IMR-90 (cell line): Measurements from ENCODE around the gene DVL2. TPM values are rescaled to one million over a fixed set of nuclear protein-coding genes. Genes with fewer than 3 reads are reported as not detected.

ENCODE experiments used
- ATAC-seq: fragments of 200-7000 bp; cut with Tn5 transposase; 2 replicates; pipeline ENCODE4 v1.9.1; 2020; ENCODE audit warnings: low read depth, mild to moderate bottlenecking, moderate library complexity
- BruUV-seq: library from RNA; stranded (reverse); fragments of 400-500 nt; replicated peaks from 2 replicates; lab custom pipeline; 2021; lab: Mats Ljungman, UMichigan
- CTCF ChIA-PET: fragments of 300-600 bp; formaldehyde crosslinking; extraction: SDS; loops from one replicate; lab custom pipeline; 2021; ENCODE audit warnings: antibody characterized with exemption; lab: Yijun Ruan, JAX
- POLR2A ChIA-PET: fragments of 300-600 bp; sonication (Branson Sonifier 250); formaldehyde crosslinking; loops from one replicate; lab custom pipeline; 2022; ENCODE audit warnings: antibody characterized with exemption; ENCODE audit not compliant: unreplicated experiment; lab: Charles Lee
- DNase-seq: peaks from one replicate; pipeline ENCODE4 v3.0.0; 2013
- H2AFZ ChIP-seq: replicated peaks from 2 replicates; pipeline ENCODE3; 2013; ENCODE audit warnings: low read length, mild to moderate bottlenecking; ENCODE audit not compliant: poor library complexity
- H2AK5ac ChIP-seq: 2 replicates; pipeline ENCODE4 v1.6.1; 2013; ENCODE audit warnings: low read depth, low read length, inconsistent platforms
- H2AK9ac ChIP-seq: replicated peaks from 2 replicates; pipeline ENCODE3; 2013; ENCODE audit warnings: mild to moderate bottlenecking, low read depth, low read length, moderate library complexity; ENCODE audit not compliant: poor library complexity
- H2BK120ac ChIP-seq: 2 replicates; pipeline ENCODE4 v1.6.1; 2013; ENCODE audit warnings: low read depth, low read length, inconsistent platforms
- H2BK15ac ChIP-seq: 3 replicates; pipeline ENCODE4 v1.6.1; 2013; ENCODE audit warnings: low read depth, low read length, inconsistent platforms
- H2BK20ac ChIP-seq: 2 replicates; pipeline ENCODE4 v1.6.1; 2013; ENCODE audit warnings: low read depth, mild to moderate bottlenecking, inconsistent platforms, low read length, moderate library complexity
- H2BK5ac ChIP-seq: 2 replicates; pipeline ENCODE4 v1.6.1; 2013; ENCODE audit warnings: mild to moderate bottlenecking, low read depth, low read length, inconsistent platforms; ENCODE audit not compliant: poor library complexity, severe bottlenecking
- H3K14ac ChIP-seq: replicated peaks from 2 replicates; pipeline ENCODE4 v1.6.1; 2013; ENCODE audit warnings: low read depth, low read length, inconsistent platforms
- H3K18ac ChIP-seq: 2 replicates; pipeline ENCODE4 v1.6.1; 2013; ENCODE audit warnings: low read depth, low read length, control low read depth
- H3K23ac ChIP-seq: 2 replicates; pipeline ENCODE4 v1.6.1; 2013; ENCODE audit warnings: low read depth, low read length, inconsistent platforms
- H3K27ac ChIP-seq: 2 replicates; pipeline ENCODE4 v1.5.1; 2013; ENCODE audit warnings: mild to moderate bottlenecking, control low read depth, low read length; ENCODE audit not compliant: insufficient read depth
- H3K27me3 ChIP-seq: 2 replicates; pipeline ENCODE4 v1.6.1; 2013; ENCODE audit warnings: low read length; ENCODE audit not compliant: control insufficient read depth, insufficient read depth
- H3K36me3 ChIP-seq: 2 replicates; pipeline ENCODE4 v1.6.1; 2013; ENCODE audit warnings: low read length, mixed read lengths; ENCODE audit not compliant: control insufficient read depth, insufficient read depth
- H3K4ac ChIP-seq: 2 replicates; pipeline ENCODE4 v1.6.1; 2013; ENCODE audit warnings: low read depth, low read length, inconsistent platforms
- H3K4me1 ChIP-seq: 2 replicates; pipeline ENCODE4 v1.6.1; 2013; ENCODE audit warnings: low read length, mixed read lengths; ENCODE audit not compliant: control insufficient read depth, insufficient read depth
- H3K4me2 ChIP-seq: 2 replicates; pipeline ENCODE4 v1.6.1; 2013; ENCODE audit warnings: low read depth, mild to moderate bottlenecking, control low read depth, low read length, moderate library complexity
- H3K4me3 ChIP-seq: 2 replicates; pipeline ENCODE4 v1.5.1; 2013; ENCODE audit warnings: low read depth, mild to moderate bottlenecking, control low read depth, low read length, moderate library complexity; ENCODE audit not compliant: insufficient read depth
- H3K56ac ChIP-seq: 2 replicates; pipeline ENCODE4 v1.6.1; 2013; ENCODE audit warnings: low read length, inconsistent platforms; ENCODE audit not compliant: insufficient read depth; ENCODE audit errors: extremely low read depth
- H3K79me1 ChIP-seq, 2 experiments: 2 replicates each; pipeline ENCODE4 v1.6.1; 2013; ENCODE audit warnings: low read length in 2 of 2, inconsistent platforms in 1 of 2, low read depth in 1 of 2
- H3K9ac ChIP-seq: 2 replicates; pipeline ENCODE4 v1.6.1; 2013; ENCODE audit warnings: low read depth, low read length, control low read depth
- H3K9me1 ChIP-seq: 2 replicates; pipeline ENCODE4 v1.6.1; 2013; ENCODE audit warnings: low read length, inconsistent platforms; ENCODE audit not compliant: insufficient read depth
- H3K9me3 ChIP-seq: 2 replicates; pipeline ENCODE4 v1.6.1; 2013; ENCODE audit warnings: low read length; ENCODE audit not compliant: control insufficient read depth, insufficient read depth
- H4K20me1 ChIP-seq: 2 replicates; pipeline ENCODE4 v1.6.1; 2013; ENCODE audit warnings: low read length, inconsistent platforms; ENCODE audit not compliant: insufficient read depth
- H4K5ac ChIP-seq: 2 replicates; pipeline ENCODE4 v1.6.1; 2013; ENCODE audit warnings: mild to moderate bottlenecking, low read depth, low read length, control low read depth
- H4K8ac ChIP-seq, 2 experiments: 2 replicates each; pipeline ENCODE4 v1.6.1; 2013; ENCODE audit warnings: low read depth in 2 of 2, low read length in 2 of 2, control low read depth in 1 of 2, inconsistent platforms in 1 of 2
- H4K91ac ChIP-seq: 2 replicates; pipeline ENCODE4 v1.6.1; 2013; ENCODE audit warnings: low read depth, low read length, inconsistent platforms; ENCODE audit not compliant: insufficient read depth
- CEBPB ChIP-seq: IDR thresholded peaks from 2 replicates; pipeline ENCODE4 v1.6.1; 2012; ENCODE audit warnings: low read depth, low read length, improper control_type of control experiment
- MAFK ChIP-seq: IDR thresholded peaks from 2 replicates; pipeline ENCODE4 v1.6.1; 2012; ENCODE audit warnings: low read depth, low read length, improper control_type of control experiment
- MXI1 ChIP-seq: IDR thresholded peaks from 2 replicates; pipeline ENCODE4 v1.6.1; 2012; ENCODE audit warnings: low read depth, mild to moderate bottlenecking, low read length, moderate library complexity, borderline replicate concordance
- RFX5 ChIP-seq: IDR thresholded peaks from 2 replicates; pipeline ENCODE4 v1.8.0; 2012; ENCODE audit warnings: low read depth, mild to moderate bottlenecking, low read length, moderate library complexity
- WGBS, 2 experiments: methylation state at CpG; one replicate each; pipeline versions ENCODE4 v1.1.5 to v1.1.7; 2013; ENCODE audit warnings: missing lambda C conversion rate in 2 of 2; ENCODE audit not compliant: insufficient read length in 1 of 2; ENCODE audit errors: extremely low coverage in 2 of 2; 5-methylcytosine and 5-hydroxymethylcytosine counted together
- dilution Hi-C: fragments of 300-500 bp; cut with HindIII; formaldehyde crosslinking; loops from one replicate; pipeline ENCODE4 v1.14.3; 2018; ENCODE audit warnings: low sequenced_read_pairs; ENCODE audit not compliant: unreplicated experiment
- in situ Hi-C: fragments of 300-500 bp; cut with MboI; formaldehyde crosslinking; loops from 3 replicates; pipeline ENCODE4 v1.14.3; 2019; ENCODE audit warnings: low sequenced_read_pairs, inconsistent platforms, mixed read lengths
- intact Hi-C: fragments of 100-400 bp; cut with micrococcal nuclease; formaldehyde crosslinking; loops from 2 replicates; pipeline ENCODE4 v1.10.0; 2022
- polyA plus RNA-seq, 3 experiments: library from polyadenylated mRNA; depleted of rRNA; stranded (reverse); fragments of >200 nt; gene quantifications; 2 replicates each; pipeline ENCODE4 v1.2.3, GENCODE V29; 2012; ENCODE audit warnings: low replicate concordance in 1 of 3
- total RNA-seq: library from RNA; depleted of rRNA; stranded (reverse); fragments of >200 nt; gene quantifications from 2 replicates; pipeline ENCODE4 v1.2.3, GENCODE V29; 2012

DVL2 gene
- total and polyA plus RNA-seq, 2 of the 4 experiments (the other 2 are of a cell fraction): 11.8 to 21.3 TPM

- Histone ChIP-seq H2AK5ac (peak overlapping the region; percentile 56), H2AK9ac (peak overlapping the region; percentile 92), H3K9me3 (no peaks in the 10 kb centered on the region), H3K27me3 (no peaks in the 10 kb centered on the region), H2BK120ac (no peak overlapping the region), H3K9ac (peak overlapping the region; percentile 37), H4K20me1 (peaks cover 58% of the 10 kb centered on the region), H3K4ac (peak overlapping the region; percentile 62), H3K14ac (peak overlapping the region; percentile 24; the same call in 1 of the 2 replicates), H3K36me3 (no peaks in the 10 kb centered on the region), H3K23ac (peak overlapping the region; percentile 82; the same call in 1 of the 2 replicates), H3K79me1 (peaks cover 4 to 78% of the 10 kb centered on the region in 2 experiments; a peak in 3 of 4 replicates), H3K4me2 (peak overlapping the region; percentile 45), H2BK20ac (no peak overlapping the region), H3K56ac (no peak overlapping the region), H4K8ac (peak overlapping the region in 1 of 2 experiments; percentile 11; a peak in 1 of 4 replicates), H2BK5ac (peak overlapping the region; percentile 31), H3K4me1 (peaks cover 21% of the 10 kb centered on the region), H3K27ac (peak overlapping the region; percentile 46), H2BK15ac (0 out of 3 replicates have a peak overlapping the region, but pooled peaks have one; percentile 6), H4K91ac (no peak overlapping the region; the same call in 1 of the 2 replicates), H3K9me1 (peaks cover 21% of the 10 kb centered on the region), H3K18ac (no peak overlapping the region), H3K4me3 (peak overlapping the region; percentile 5), H2AFZ (peak overlapping the region; percentile 73), H4K5ac (no peak overlapping the region)
- in situ Hi-C loops: no loop called here
- CTCF ChIA-PET: interaction anchor here (0.8 to 1.1 kb wide), 2 partner anchors 170 to 304 kb away, joined by 3 to 6 read pairs; no protein-coding TSS in a partner anchor
- no peak for ATAC-seq
- no TSS peak for BruUV-seq
- intact Hi-C loops: no loop called here
- POLR2A ChIA-PET: no interaction called here
- no peak for TF ChIP-seq RFX5
- TF ChIP-seq MAFK: no peak
- TF ChIP-seq CEBPB: peak; percentile 43; the same call in 1 of the 2 replicates
- peak; percentile 83; the same call in 1 of the 2 replicates for TF ChIP-seq MXI1
- DNase-seq: no peak
- WGBS, 2 experiments: 0% methylated on average over 4 of the region's 9 CpGs; no CpG with 5 or more reads in 1 of the 2 experiments
- dilution Hi-C loops: no loop called here
Observed at GRCh38 chr17:7215136-7215638, 19.1 kb downstream of the DVL2 start.
